ENCODE results near the gene METTL23. TPM values are rescaled to one million over a fixed set of nuclear protein-coding genes. Genes with fewer than 3 reads are reported as not detected.
"Not testable (repeated sequence)": the region's sequence is repeated elsewhere in the genome, so short reads cannot be mapped to it uniquely, and the experiment has no call there.

METTL23 gene
- total and polyA plus RNA-seq, 8 donors, result 14.4 to 34.1 (median 21.8) TPM

GRCh38 chr17:76726231-76726775 lies 336 bp upstream of the METTL23 start, which contains the start of gene JMJD6:
TSS of gene JMJD6 (minus strand) at chr17:76726606. CDS start at chr17:76726475, 131 bp downstream.
- Histone ChIP-seq H3K36me3 (peaks cover 0 to 32% (median 19%) of the 10 kb centered on the region in 3 donors), H3K9me3 (no peaks in the 10 kb centered on the region), H3K27ac (peak within 1 kb of the TSS; percentile 99 to 100 (median 100)), H3K4me3 (peak within 1 kb of the TSS; percentile 77 to 97 (median 88)), H3K4me1 (peaks cover 14 to 33% (median 25%) of the 10 kb centered on the region in 3 donors), H3K27me3 (no peaks in the 10 kb centered on the region)
- 1% methylated on average over 59 to 60 of the region's 60 CpGs for WGBS, 2 donors
- peak; percentile 85 to 91 (median 89) for ATAC-seq
- FAIRE-seq, result no peak
- no peak for TF ChIP-seq CTCF (IDR thresholded peaks at IDR 0.05)
- DNase-seq, result peak; percentile 94 to 98 (median 97)
- intact Hi-C loops (cut with DNase I), result no loop called here

- Histone ChIP-seq H3K27ac (peak overlapping the region in 3 of 4 donors; percentile 99 to 100 (median 100)), H3K36me3 (peaks cover 0 to 25% (median 7%) of the 10 kb centered on the region in 3 donors), H3K4me3 (peak overlapping the region in 3 of 4 donors; percentile 77 to 97 (median 94)), H3K27me3 (no peaks in the 10 kb centered on the region), H3K9me3 (no peaks in the 10 kb centered on the region), H3K4me1 (peaks cover 20 to 35% (median 25%) of the 10 kb centered on the region in 3 donors)
- DNase-seq (peak in 1 of 6 donors; percentile 27), ATAC-seq (no peak), FAIRE-seq (no peak)
- no peak for TF ChIP-seq CTCF (IDR thresholded peaks at IDR 0.05)
- intact Hi-C loops (cut with DNase I), result no loop called here
- 54 to 63% methylated on average over 18 of the region's 18 CpGs for WGBS, 2 donors
Measured at GRCh38 chr17:76727745-76728456, 1.3 kb downstream of the METTL23 start.

- WGBS, 2 donors, result 91 to 95% methylated on average over 13 of the region's 13 CpGs
- DNase-seq; H3K27ac ChIP-seq; intact Hi-C loops (cut with DNase I); H3K9me3 ChIP-seq; ATAC-seq; H3K27me3 ChIP-seq; FAIRE-seq; H3K4me3 ChIP-seq: not testable (repeated sequence)
- H3K36me3 ChIP-seq, result peaks cover 0 to 40% (median 10%) of the 10 kb centered on the region in 3 donors
- H3K4me1 ChIP-seq, result peaks cover 24 to 34% (median 31%) of the 10 kb centered on the region in 3 donors
Measured at GRCh38 chr17:76731800-76732733, 5.4 kb downstream of the METTL23 start.

- H3K27me3 ChIP-seq, result no peaks in the 10 kb centered on the region
- 70 to 73% methylated on average over 3 of the region's 3 CpGs for WGBS, 2 donors
- no peak for FAIRE-seq
- no peaks in the 10 kb centered on the region for H3K9me3 ChIP-seq
- intact Hi-C loops (cut with DNase I), result no loop called here
- no peak overlapping the region for H3K27ac ChIP-seq
- peaks cover 16 to 31% (median 30%) of the 10 kb centered on the region in 3 donors for H3K4me1 ChIP-seq
- H3K36me3 ChIP-seq, result peaks cover 0 to 40% (median 10%) of the 10 kb centered on the region in 3 donors
- TF ChIP-seq CTCF (IDR thresholded peaks at IDR 0.05), result no peak
- H3K4me3 ChIP-seq, result peak overlapping the region in 1 of 4 donors; percentile 93
- no peak for DNase-seq
- no peak for ATAC-seq
Measured at GRCh38 chr17:76732734-76733617, 6.3 kb downstream of the METTL23 start.

Measured in pancreas (tissue), 10 donors.